GM12878 (cell line): Measurements from ENCODE around the gene TMEM140. TPM values are rescaled to one million over a fixed set of nuclear protein-coding genes. Genes with fewer than 3 reads are reported as not detected.
A peak's percentile ranks its signal among the peaks of the same experiment; 100 is the strongest.

Source experiments
- ATAC-seq: fragments of 200-7000 bp; cut with Tn5 transposase; 3 replicates; pipeline ENCODE4 v1.9.1; 2020; ENCODE audit warnings: mild to moderate bottlenecking, moderate library complexity
- BruUV-seq: library from RNA; stranded (reverse); fragments of 400-500 nt; replicated peaks from 2 replicates; lab custom pipeline; 2021; lab: Mats Ljungman, UMichigan
- CTCF ChIA-PET: fragments of 300-600 bp; sonication (Branson Sonifier 250); formaldehyde crosslinking; extraction: SDS; loops from one replicate; lab custom pipeline; 2021; ENCODE audit warnings: inconsistent platforms; lab: Yijun Ruan, JAX
- POLR2A ChIA-PET: fragments of 350-600 bp; formaldehyde crosslinking; extraction: SDS; loops from one replicate; lab custom pipeline; 2021; ENCODE audit warnings: inconsistent platforms; lab: Charles Lee
- RAD21 ChIA-PET: fragments of 300-600 bp; sonication (Branson Sonifier 250); formaldehyde crosslinking; loops from one replicate; lab custom pipeline; 2023; ENCODE audit warnings: antibody characterized with exemption; ENCODE audit not compliant: unreplicated experiment; lab: Charles Lee
- SMC1A ChIA-PET: fragments of 300-600 bp; sonication (Branson Sonifier 250); formaldehyde crosslinking; loops from one replicate; lab custom pipeline; 2023; ENCODE audit not compliant: unreplicated experiment, uncharacterized antibody; lab: Charles Lee
- DNase-seq: peaks from one replicate; pipeline ENCODE4 v3.0.0-alpha.2; 2011; ENCODE audit warnings: low read depth, low spot score
- FAIRE-seq: peaks from 3 replicates; lab custom pipeline; 2011; peaks lifted over from hg19 to GRCh38; lab: Jason Lieb, UNC
- H2AFZ ChIP-seq: 2 replicates; pipeline ENCODE4 v1.6.0; 2011; ENCODE audit warnings: low read depth, low read length, control low read depth; ENCODE audit not compliant: control insufficient read depth
- H3K27ac ChIP-seq: 2 replicates; pipeline ENCODE4 v1.5.1; 2011; ENCODE audit warnings: control low read depth; ENCODE audit not compliant: control insufficient read depth, insufficient read depth
- H3K27me3 ChIP-seq, 2 experiments: replicated peaks in 1 of 2; 2 replicates each; pipeline versions ENCODE4 v1.6.0 to v1.6.1; 2011; ENCODE audit warnings: low read length in 1 of 2; ENCODE audit not compliant: control insufficient read depth in 2 of 2, insufficient read depth in 2 of 2
- H3K36me3 ChIP-seq, 2 experiments: 2 replicates each; pipeline ENCODE4 v1.5.1; 2011; ENCODE audit warnings: low read length in 1 of 2; ENCODE audit not compliant: control insufficient read depth in 2 of 2, insufficient read depth in 2 of 2
- H3K4me1 ChIP-seq: 2 replicates; pipeline ENCODE4 v1.6.1; 2011; ENCODE audit warnings: mild to moderate bottlenecking, low read length, moderate library complexity, mixed read lengths; ENCODE audit not compliant: control insufficient read depth, insufficient read depth
- H3K4me2 ChIP-seq: 2 replicates; pipeline ENCODE4 v1.6.0; 2011; ENCODE audit warnings: control low read depth; ENCODE audit not compliant: control insufficient read depth, insufficient read depth
- H3K4me3 ChIP-seq: fragments of 200-600 bp; sonication (generic); 2 replicates; pipeline ENCODE4 v1.5.1; 2016
- H3K79me2 ChIP-seq: 2 replicates; pipeline ENCODE4 v1.6.0; 2011; ENCODE audit warnings: low read length; ENCODE audit not compliant: control insufficient read depth, insufficient read depth
- H3K9ac ChIP-seq: 2 replicates; pipeline ENCODE4 v1.8.0; 2011; ENCODE audit warnings: low read length, control low read depth, mixed read lengths; ENCODE audit not compliant: control insufficient read depth, insufficient read depth
- H3K9me3 ChIP-seq: replicated peaks from 3 replicates; pipeline ENCODE4 v1.5.1; 2011; ENCODE audit warnings: mild to moderate bottlenecking, low read length; ENCODE audit not compliant: control insufficient read depth, insufficient read depth
- H4K20me1 ChIP-seq: 2 replicates; pipeline ENCODE4 v1.6.0; 2011; ENCODE audit not compliant: control insufficient read depth, insufficient read depth
- CHD2 ChIP-seq: IDR thresholded peaks from 2 replicates; pipeline ENCODE4 v1.6.1; 2011; ENCODE audit warnings: low read depth, low read length, improper control_type of control experiment, borderline replicate concordance
- IKZF2 ChIP-seq, 2 experiments: fragments of 450-650 bp; IDR thresholded peaks; 2 replicates each; pipeline ENCODE4 v1.6.1; 2017; ENCODE audit warnings: mild to moderate bottlenecking in 2 of 2, moderate library complexity in 2 of 2
- SPI1 ChIP-seq: IDR thresholded peaks from 2 replicates; pipeline ENCODE4 v1.6.1; 2011; ENCODE audit warnings: low read depth, mild to moderate bottlenecking, low read length, moderate library complexity, borderline replicate concordance; ENCODE audit not compliant: insufficient read depth
- TARDBP ChIP-seq: IDR thresholded peaks from 2 replicates; pipeline ENCODE4 v1.6.1; 2016; ENCODE audit warnings: borderline replicate concordance
- in situ Hi-C: fragments of 300-500 bp; cut with MboI; formaldehyde crosslinking; loops from 9 replicates; pipeline ENCODE4 v1.14.3; 2018; ENCODE audit warnings: mixed read lengths
- intact Hi-C: fragments of 100-400 bp; cut with micrococcal nuclease; formaldehyde crosslinking; loops from one replicate; pipeline ENCODE4 v1.14.2; 2022; ENCODE audit not compliant: unreplicated experiment
- polyA plus RNA-seq, 11 experiments: library from polyadenylated mRNA; depleted of rRNA in 4 of 11; unstranded in 6 of 11; stranded (reverse) in 5 of 11; fragments of >200 nt; fragmentation: Nextera tagmentation in 4 of 11; fragmentation: Illumina TruSeq in 1 of 11; extraction: Ambion mirVana in 4 of 11; extraction: Trizol in 1 of 11; gene quantifications; 1 replicate in 1 of 11; 2 replicates in 10 of 11; pipeline versions ENCODE4 v1.2.1 to v1.2.3, GENCODE V29; 2011 to 2016; ENCODE audit warnings: inconsistent platforms in 2 of 11, missing spikeins in 2 of 11, low read depth in 1 of 11
- total RNA-seq, 4 experiments: library from RNA; depleted of rRNA in 3 of 4; stranded (reverse); fragments of >200 nt in 3 of 4; fragmentation: Illumina TruSeq in 1 of 4; extraction: Trizol in 1 of 4; gene quantifications; 2 replicates each; pipeline versions ENCODE4 v1.2.1 to v1.2.3, GENCODE V29; 2013 to 2021
- TF ChIP-seq, protein P1 (sequence below): fragments of 450-650 bp; IDR thresholded peaks from 2 replicates; pipeline ENCODE4 v1.6.1; 2017; ENCODE audit warnings: low read depth, mild to moderate bottlenecking, moderate library complexity

Gene TMEM140
- total and polyA plus RNA-seq, 10 of the 15 experiments (the other 5 are each of a cell fraction or from before 2014, with no cell fraction given) = 0.85 to 20.7 (median 3.3) TPM

DNA sequence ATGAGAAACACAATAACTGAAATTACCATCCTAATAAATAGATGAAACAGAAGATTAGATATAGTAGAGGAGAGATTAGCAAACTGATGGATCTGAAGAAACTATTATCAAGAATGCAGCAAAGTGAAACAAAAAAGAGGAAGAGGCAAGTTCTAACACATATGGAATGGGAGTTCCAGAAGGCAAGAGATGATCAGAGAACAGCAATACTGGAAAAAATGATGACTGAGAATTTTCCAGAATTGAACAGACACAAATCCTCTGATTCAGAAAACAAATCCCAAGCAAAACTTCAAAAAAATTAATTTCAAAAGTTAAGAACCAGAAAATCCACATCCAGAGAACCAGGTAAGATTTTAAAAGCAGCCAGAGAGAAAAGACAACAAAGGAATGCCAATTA, 42.8 kb downstream of the TMEM140 start:
- no peak for DNase-seq
- intact Hi-C loops = no loop called here
- Histone ChIP-seq H4K20me1 (no peaks in the 10 kb centered on the region), H3K9ac (no peak overlapping the region), H3K27ac (no peak overlapping the region), H3K4me3 (no peak overlapping the region), H3K4me2 (no peak overlapping the region), H3K36me3 (peaks cover 24 to 42% of the 10 kb centered on the region in 2 experiments), H3K79me2 (peaks cover 30% of the 10 kb centered on the region), H3K27me3 (no peaks in the 10 kb centered on the region), H2AFZ (no peak overlapping the region), H3K4me1 (peaks cover 29% of the 10 kb centered on the region)
- in situ Hi-C loops = no loop called here
- ChIA-PET CTCF (interaction anchor here (1.3 to 10.2 kb wide), 4 partner anchors 10 to 83 kb away, joined by 3 to 135 read pairs (median 57); partner anchors contain the start of genes CYREN and WDR91), POLR2A (interaction anchor here (1.1 to 9.9 kb wide), 5 partner anchors 8 to 202 kb away, joined by 3 to 299 read pairs (median 12); partner anchors contain the start of genes CYREN and WDR91), SMC1A (interaction anchor here (0.8 to 9.3 kb wide), 7 partner anchors 8 to 203 kb away, joined by 3 to 251 read pairs (median 4); partner anchors contain the start of genes CYREN and WDR91), RAD21 (interaction anchor here (1.1 to 8.4 kb wide), 7 partner anchors 16 to 203 kb away, joined by 3 to 230 read pairs (median 27); partner anchors contain the start of genes AGBL3, CYREN and WDR91)
- BruUV-seq = no TSS peak
- peak; percentile 31 for FAIRE-seq
- ATAC-seq = no peak
- TF ChIP-seq IKZF2 (IDR thresholded peaks at IDR 0.05) (peak; percentile 35 to 63; a peak in 2 of 4 replicates), CHD2 (no peak), SPI1 (peak; percentile 40; the same call in 1 of the 2 replicates), TARDBP (no peak)
- TF ChIP-seq, protein P1, sequence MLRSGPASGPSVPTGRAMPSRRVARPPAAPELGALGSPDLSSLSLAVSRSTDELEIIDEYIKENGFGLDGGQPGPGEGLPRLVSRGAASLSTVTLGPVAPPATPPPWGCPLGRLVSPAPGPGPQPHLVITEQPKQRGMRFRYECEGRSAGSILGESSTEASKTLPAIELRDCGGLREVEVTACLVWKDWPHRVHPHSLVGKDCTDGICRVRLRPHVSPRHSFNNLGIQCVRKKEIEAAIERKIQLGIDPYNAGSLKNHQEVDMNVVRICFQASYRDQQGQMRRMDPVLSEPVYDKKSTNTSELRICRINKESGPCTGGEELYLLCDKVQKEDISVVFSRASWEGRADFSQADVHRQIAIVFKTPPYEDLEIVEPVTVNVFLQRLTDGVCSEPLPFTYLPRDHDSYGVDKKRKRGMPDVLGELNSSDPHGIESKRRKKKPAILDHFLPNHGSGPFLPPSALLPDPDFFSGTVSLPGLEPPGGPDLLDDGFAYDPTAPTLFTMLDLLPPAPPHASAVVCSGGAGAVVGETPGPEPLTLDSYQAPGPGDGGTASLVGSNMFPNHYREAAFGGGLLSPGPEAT = peak; percentile 41; the same call in 1 of the 2 replicates
- TF ChIP-seq, all 136 proteins: peak for 3
- no peaks in the 10 kb centered on the region for H3K9me3 ChIP-seq
